Cerebellar nuclear complex (tissue), 1 donor: Measurements from ENCODE around the gene FAU.

Source experiments
- DNase-seq, 2 experiments: peaks; one replicate each; lab custom pipeline; 2025; lab: John Stamatoyannopoulos, UW

Gene FAU

DNA sequence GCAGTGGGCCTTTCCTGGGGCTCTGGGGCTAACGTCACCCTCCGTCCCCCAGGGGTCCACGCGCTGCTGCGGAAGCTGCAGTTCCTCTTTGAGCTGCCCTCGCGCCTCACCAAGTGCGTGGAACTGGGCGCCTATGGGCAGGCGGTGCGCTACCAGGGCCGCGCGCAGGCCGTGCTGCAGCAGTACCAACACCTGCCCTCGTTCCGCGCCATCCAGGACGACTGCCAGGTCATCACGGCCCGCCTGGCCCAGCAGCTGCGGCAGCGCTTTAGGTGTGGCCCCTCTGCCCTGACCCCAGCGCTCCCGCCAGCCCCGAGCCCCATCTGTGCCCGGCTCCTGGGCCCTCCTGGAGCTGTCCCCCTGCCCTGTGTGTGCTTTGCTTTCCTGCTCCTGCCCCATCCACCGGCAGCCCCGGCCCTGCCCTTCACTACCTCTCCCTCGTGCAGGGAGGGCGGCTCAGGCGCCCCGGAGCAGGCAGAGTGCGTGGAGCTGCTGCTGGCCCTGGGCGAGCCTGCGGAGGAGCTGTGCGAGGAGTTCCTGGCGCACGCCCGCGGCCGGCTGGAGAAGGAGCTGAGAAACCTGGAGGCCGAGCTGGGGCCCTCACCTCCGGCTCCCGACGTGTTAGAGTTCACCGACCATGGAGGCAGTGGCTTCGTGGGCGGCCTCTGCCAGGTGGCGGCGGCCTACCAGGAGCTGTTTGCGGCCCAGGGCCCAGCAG is 14.0 kb downstream of the FAU start:
- DNase-seq: no peak

GRCh38 chr11:65107078-65107477 is 14.9 kb downstream of the FAU start:
- no peak for DNase-seq

- DNase-seq: no peak
Observed at GRCh38 chr11:65104628-65105027, 17.3 kb downstream of the FAU start.

- no peak for DNase-seq
Observed at GRCh38 chr11:65103476-65103875, 18.5 kb downstream of the FAU start.

GRCh38 chr11:65102142-65103095 is 19.5 kb downstream of the FAU start:
- no peak for DNase-seq

DNA sequence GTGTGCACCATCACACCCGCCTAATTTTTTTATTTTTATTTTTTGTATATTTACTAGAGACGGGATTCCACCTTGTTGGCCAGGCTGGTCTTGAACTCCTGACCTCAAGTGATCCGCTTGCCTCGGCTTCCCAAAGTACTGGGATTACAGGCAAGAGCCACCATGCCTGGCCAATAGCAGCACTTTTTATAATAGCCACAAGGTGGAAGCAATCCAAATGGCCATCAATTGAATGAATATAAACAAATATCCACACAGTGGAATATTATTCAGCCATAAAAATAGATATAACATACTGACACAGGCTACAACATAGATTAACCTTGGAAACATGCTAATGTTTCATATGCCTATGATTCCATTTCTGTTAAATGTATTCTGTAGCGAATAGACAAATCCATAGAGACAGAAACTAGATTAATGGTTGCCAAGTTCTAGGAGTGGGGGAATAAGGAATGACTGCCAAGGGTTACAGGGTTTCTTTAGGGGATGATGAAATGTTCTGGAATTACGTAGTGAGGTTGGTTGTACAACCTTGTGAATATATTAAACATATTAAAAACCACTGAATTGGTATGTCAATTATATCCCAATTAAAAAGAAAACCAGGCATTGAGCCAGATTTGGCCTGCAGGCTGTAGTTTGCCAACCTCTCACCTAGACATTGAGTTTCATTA is 21.1 kb downstream of the FAU start:
- DNase-seq: no peak

DNA sequence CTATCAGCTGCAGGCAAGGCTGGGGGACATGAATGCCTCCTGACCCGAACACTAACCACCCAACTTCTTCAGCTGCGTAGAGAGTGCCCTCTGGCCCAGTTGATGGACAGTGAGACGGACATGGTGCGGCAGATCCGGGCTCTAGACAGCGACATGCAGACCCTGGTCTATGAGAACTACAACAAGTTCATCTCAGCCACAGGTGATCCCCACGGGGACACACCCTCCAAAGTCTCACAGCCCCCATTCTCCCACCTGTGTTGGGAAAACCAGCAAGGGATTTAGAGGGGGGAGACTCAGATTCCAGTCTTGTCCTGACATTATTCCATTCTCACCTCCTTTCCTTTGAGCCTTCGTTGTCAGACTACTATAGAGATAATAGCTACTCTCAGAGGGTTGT is 25.0 kb downstream of the FAU start:
- DNase-seq: no peak

DNA sequence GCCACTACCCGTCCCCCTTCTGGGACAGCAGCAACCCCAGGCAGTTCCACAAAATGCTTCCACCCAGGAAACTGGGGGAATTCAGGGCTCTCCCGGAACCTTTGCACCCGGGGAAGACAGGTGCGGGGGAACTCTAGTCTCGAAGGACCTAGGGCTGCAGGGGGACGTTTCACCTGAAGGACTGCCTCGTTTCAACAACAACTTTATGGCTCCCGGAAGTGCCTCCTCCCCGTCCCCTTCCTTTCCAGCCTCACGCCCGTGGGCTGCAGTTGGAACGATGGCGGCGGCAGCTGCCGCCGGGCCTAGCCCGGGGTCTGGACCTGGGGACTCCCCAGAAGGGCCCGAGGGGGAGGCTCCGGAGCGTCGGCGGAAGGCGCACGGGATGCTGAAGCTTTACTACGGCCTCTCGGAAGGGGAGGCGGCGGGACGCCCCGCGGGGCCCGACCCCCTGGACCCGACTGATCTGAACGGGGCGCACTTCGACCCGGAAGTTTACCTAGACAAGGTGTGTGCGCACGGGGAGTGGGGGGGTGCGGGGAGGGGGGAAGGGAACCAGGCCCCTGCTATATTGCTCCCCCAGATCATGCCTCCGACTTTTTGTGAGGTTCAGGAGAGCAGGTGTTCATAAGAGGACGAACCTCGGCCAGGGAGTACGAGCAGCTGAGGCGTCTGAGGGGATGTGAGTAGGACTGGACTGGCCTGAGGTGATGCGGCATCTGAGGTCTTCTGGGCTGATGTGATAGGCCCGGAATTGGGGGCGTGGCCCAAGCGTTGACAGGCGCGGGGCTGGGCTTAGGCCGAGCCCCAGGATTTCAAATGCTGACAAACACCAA is 25.7 kb downstream of the FAU start, which contains the start of gene VPS51:
Gene VPS51 (plus strand): TSS at position 241 of the 833 bp plus-strand sequence. CDS start 37 bp downstream, at position 278.
- DNase-seq: peak in 1 of 2 experiments; percentile 66

GRCh38 chr11:65095427-65095826 is 26.5 kb downstream of the FAU start:
- DNase-seq: no peak

DNA sequence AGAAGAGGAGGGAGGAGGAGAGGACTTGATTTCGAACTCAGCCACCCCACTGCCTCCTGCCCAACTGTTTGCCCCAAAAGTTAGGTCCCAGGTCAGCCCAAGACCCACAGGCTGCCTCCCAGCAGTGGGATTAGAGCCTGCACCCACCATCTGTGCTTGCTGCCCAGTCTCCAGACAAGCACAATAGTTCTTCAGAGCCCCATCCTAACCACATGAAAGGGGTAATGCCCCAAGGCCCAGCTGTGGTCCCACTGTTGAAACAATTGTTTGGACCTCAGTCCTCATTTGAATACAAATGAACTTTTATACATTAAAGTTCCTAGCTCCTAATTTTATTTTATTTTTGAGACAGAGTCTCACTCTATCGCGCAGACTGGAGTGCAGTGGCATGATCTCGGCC is 31.3 kb downstream of the FAU start:
- DNase-seq: no peak

DNA sequence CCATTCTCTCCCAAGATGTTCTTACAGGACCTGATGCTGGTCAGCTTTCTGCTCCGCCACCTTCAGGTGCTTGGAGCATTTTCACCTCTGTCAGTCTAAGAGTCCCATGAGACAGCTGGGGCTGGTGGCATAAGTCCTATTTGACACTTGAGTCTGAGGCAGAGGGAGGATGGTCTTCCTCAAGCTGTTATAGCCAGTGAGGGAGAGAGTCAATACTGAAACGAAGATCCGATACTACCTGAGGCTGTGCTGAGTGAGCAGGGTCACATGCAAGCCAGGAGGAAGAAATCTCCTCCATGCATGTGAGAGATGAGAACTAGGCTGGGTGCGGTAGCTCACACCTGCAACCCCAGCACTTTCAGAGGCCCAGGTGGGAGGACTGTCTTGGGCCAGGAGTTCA is 32.3 kb downstream of the FAU start:
- no peak for DNase-seq

DNA sequence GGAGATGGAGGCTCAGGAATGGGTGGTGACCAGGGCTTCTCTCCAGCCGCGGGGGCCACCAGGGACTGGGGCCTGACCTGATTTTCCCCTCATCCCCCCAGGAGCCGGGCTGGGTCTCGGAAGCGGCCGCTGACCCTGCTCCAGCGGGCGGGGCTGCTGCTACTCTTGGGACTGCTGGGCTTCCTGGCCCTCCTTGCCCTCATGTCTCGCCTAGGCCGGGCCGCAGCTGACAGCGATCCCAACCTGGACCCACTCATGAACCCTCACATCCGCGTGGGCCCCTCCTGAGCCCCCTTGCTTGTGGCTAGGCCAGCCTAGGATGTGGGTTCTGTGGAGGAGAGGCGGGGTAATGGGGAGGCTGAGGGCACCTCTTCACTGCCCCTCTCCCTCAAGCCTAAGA is 34.1 kb downstream of the FAU start:
- DNase-seq: no peak

DNA sequence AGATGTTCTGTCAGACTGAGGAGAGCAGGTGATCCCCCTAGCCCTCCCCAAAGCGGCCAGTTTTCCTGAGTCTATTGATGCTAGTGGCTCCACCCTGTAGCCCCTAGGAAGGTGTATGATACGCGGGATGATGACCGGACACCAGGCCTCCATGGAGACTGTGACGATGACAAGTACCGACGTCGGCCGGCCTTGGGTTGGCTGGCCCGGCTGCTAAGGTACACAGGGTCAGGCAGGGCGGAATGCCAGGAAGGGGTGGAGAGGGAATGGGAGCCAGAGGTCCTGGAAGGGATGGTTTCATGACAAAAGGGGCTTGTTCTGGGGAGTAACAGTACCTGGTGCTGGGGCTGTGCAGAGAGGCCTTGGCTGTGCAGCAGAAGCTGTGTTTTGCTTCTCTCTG is 34.7 kb downstream of the FAU start:
- DNase-seq: no peak

DNA sequence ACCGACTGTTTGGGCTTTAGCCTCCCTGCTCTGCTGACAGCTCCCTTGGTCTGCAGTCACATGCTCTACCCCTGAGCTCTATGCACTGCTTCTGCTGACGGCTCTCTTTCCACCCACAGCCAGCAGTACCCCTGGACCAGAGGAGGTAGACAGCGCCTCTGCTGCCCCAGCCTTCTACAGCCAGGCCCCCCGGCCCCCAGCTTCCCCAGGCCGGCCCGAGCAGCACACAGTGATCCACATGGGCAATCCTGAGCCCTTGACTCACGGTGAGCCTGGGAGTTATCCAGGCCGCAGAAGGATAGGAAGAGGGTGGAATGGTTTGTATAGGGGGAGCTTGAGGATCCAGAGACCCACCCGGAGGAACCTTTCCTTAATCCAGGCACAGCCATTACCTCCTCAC is 35.1 kb downstream of the FAU start:
- no peak for DNase-seq

DNA sequence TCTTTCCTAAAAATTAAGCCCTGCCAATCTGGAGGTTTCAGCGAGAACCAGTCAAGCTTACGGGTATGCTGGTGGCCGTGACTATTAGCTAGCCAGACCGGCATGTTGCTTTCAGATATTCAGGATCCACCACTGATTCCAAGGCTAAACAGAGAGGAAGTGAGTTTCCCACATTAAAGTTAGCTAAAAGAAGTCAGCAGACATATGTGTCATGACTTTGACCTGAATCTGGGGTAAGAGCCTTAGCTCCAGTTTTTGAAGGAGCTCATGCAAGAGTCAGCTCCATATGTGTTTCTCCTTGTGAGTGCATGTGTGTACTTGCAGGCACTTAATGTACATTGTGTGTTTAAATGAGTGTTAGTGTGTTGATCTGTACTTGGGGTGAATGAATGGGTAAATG is 36.5 kb downstream of the FAU start:
- DNase-seq: no peak

DNA sequence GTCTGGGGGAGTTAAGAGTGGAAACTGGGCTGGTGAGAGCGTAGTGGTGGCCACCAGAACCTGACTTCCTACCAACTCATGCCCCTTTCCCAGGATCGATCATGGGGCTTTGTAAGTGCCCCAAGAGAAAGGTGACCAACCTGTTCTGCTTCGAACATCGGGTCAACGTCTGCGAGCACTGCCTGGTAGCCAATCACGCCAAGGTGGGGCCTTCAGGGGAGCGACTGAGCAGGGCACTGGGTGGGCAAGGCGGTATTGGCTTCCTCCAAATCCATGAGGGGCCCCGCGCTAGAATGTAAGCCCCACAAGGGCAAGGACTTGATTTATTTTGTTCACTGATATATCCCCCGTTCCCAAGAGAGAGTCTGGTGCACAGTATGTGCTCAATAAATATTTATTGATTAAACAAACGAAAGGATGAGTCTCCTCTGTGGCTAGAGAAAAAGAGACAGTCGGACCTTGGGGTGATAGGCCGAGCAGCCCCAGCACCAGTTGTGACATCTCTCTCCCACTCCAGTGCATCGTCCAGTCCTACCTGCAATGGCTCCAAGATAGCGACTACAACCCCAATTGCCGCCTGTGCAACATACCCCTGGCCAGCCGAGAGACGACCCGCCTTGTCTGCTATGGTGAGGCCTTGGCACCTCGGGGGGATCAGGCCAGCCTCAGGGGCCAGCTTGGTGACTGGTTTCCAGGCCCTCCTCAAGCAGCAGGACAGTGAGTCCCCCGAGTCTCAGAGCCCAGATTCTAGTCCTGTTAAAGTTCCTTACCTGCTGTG is 37.1 kb downstream of the FAU start:
- no peak for DNase-seq

DNA sequence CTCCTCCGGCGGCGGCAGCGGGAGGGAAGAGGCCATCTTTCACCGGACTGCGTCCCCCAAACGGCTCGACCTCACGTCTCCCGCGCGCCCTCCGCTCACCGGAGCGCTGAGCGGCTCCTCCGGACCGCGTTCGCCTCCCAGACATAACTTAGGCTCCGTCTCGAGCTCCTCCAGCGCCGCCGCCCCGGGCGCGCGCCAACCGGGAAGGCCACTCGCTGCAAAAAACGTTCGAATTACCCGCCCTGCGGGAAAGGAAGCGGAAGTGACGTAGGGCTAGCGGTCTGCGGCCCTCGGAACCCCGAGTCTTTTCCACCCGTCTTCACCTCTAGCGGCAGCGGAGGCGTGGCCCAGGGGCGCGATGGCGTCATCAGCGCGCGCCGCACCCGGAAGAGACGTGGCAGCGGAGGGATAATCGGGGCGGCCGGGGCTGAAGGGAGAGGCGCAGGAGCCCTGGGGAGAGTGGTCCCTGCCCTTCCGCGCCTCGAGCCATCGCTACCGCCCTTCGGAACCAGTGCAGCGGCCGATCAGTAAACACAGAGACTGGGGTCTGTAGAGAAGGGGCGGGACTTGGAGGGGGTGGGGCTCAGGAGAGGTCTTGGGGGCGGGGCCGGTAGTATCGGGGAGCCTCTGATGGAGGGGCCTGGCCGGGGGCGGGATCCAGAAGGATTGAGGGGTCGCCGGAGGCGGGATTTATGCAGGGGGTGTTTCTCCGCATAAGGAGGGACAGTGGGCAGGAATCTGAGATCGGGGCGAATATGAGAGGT is 37.9 kb downstream of the FAU start, which contains the start of the genes CDCA5 and ZFPL1:
Gene CDCA5 (minus strand): TSS at position 207 of the 764 bp plus-strand sequence. CDS start 62 bp downstream, at position 145.
Gene ZFPL1 (plus strand): TSS at position 389 of the 764 bp plus-strand sequence. CDS start 477 bp downstream, outside the sequence.
- peak; percentile 42 to 81 for DNase-seq

DNA sequence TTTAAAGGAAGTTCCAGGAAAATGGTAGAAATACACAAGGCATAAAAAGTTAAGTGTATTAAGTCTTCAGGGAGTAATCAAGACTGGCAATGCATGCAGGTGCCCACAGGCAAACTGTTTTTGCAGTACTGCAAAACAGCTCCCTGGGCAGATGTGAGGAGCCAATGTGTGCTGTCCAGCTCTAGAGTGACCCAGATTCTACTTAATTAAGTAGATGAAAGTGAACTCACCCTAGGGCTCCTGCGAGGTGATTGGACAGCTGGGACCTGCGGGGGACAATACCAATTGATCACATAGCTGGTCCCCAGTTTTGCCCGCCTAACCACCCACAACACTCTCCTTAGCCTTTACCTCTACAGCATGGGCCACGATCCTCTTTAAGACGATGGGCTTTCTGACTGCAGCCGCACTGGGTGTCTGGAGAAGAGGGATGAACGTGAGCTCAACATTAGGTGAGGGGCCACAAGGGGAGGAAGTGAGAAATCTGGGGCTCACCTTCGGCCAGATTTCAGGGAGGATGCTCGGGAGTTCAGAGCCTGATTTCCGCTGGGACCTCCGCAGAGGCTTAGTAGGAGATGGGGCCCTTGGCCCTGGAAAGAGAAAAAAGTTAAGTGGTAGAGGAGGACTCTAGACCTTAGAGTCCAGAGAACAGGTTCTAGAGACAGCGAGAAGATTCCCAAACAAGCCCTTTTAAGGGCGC is 38.6 kb downstream of the FAU start:
- no peak for DNase-seq

DNA sequence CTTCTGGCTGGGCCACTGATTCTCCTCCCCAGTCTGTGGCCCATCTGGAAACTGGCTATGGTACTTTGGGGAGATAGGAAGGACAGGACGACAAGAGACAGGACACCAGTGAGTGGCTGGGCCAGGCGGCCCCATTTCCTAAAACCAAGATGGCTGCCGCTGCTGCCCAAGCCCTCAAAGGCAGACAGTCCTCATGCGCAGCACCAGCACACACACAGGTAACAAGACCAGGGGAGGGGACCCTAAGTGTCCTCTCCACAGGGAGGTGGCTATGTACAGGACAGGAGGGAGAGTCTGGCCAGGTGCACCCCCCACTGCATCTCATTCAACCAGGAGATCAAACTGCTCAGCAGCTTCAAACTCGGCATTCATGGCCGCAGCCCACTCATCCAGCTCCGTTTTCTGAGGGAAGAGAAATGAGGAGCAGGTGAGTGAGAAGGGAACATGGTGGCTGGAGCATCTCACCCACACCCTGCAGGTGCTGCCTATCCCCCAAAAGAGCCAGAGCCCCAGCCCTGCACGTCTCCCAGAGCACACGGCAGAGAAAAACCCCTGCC is 43.1 kb downstream of the FAU start:
- DNase-seq: no peak
